ENCODE data around the gene PITRM1.

GRCh38 chr10:3143791-3144434, 28.7 kb downstream of the PITRM1 start:
- TF ChIP-seq CTCF (IDR thresholded peaks at IDR 0.05) (no peak), POLR2A (IDR thresholded peaks at IDR 0.05) (no peak)

Measured in lower leg skin (tissue), 3 donors.